ENCODE results near the gene CDK5R2. TPM values are rescaled to one million over a fixed set of nuclear protein-coding genes. Genes with fewer than 3 reads are reported as not detected.

CDK5R2 gene
- total RNA-seq, 1 donor from 2014 or later: not detected

GRCh38 chr2:219001577-219002394 is 42.3 kb downstream of the CDK5R2 start:
- intact Hi-C loops (cut with micrococcal nuclease): no loop called here

- intact Hi-C loops (cut with micrococcal nuclease): no loop called here
These were observed 43.2 kb downstream of the CDK5R2 start for GRCh38 chr2:219002395-219003266.

GRCh38 chr2:219003267-219003634 is 43.8 kb downstream of the CDK5R2 start:
- intact Hi-C loops (cut with micrococcal nuclease): no loop called here

GRCh38 chr2:219003979-219004378 is 44.5 kb downstream of the CDK5R2 start:
- intact Hi-C loops (cut with micrococcal nuclease): no loop called here

- intact Hi-C loops (cut with micrococcal nuclease): no loop called here
These were observed 49.8 kb downstream of the CDK5R2 start for GRCh38 chr2:219009294-219009693.

- intact Hi-C loops (cut with micrococcal nuclease): no loop called here
These were observed 50.8 kb downstream of the CDK5R2 start for GRCh38 chr2:219010162-219010756.

- intact Hi-C loops (cut with micrococcal nuclease): no loop called here
These were observed 51.4 kb downstream of the CDK5R2 start for GRCh38 chr2:219010873-219011272.

Other genes with a start within 250 kb of the CDK5R2 start
- gene TTLL4, start 248.8 kb upstream of the CDK5R2 start, total RNA-seq: 38.3 and 45.8 TPM in 2 replicates
- gene CYP27A1, start 177.5 kb upstream of the CDK5R2 start, total RNA-seq: 0.18 TPM in 1 of 2 replicates, not detected in the other
- gene PRKAG3, start 127.9 kb upstream of the CDK5R2 start, total RNA-seq: not detected in 2 replicates
- gene WNT6, start 99.9 kb upstream of the CDK5R2 start, total RNA-seq: 0.11 TPM in 1 of 2 replicates, not detected in the other
- gene WNT10A, start 78.8 kb upstream of the CDK5R2 start, total RNA-seq: 0.16 and 0.20 TPM in 2 replicates
- gene FEV, start 25.5 kb downstream of the CDK5R2 start, total RNA-seq: not detected in 2 replicates
- not detected in 2 replicates for gene CRYBA2, start 33.8 kb downstream of the CDK5R2 start, total RNA-seq
- not detected in 2 replicates for gene CFAP65, start 81.8 kb downstream of the CDK5R2 start, total RNA-seq
- gene IHH, start 101.3 kb downstream of the CDK5R2 start, total RNA-seq: 0.20 TPM in 1 of 2 replicates, not detected in the other
- gene NHEJ1, start 201.1 kb downstream of the CDK5R2 start, total RNA-seq: 18.8 and 20.0 TPM in 2 replicates
- gene SLC23A3, start 210.4 kb downstream of the CDK5R2 start, total RNA-seq: 1.5 and 2.1 TPM in 2 replicates
- gene CNPPD1, start 217.3 kb downstream of the CDK5R2 start, total RNA-seq: 67.3 and 70.8 TPM in 2 replicates
- 79.8 and 81.1 TPM in 2 replicates for gene RETREG2, start 218.6 kb downstream of the CDK5R2 start, total RNA-seq
- 53.0 and 54.6 TPM in 2 replicates for gene ZFAND2B, start 247.1 kb downstream of the CDK5R2 start, total RNA-seq